WI38 (cell line): Measurements from ENCODE around the gene RASL11B.

Experiments used
- H3K4me3 ChIP-seq: 2 replicates; pipeline ENCODE4 v1.5.1; 2011; ENCODE audit warnings: low read depth, mild to moderate bottlenecking, control low read depth, low read length
- TF ChIP-seq, protein P1 (sequence below): IDR thresholded peaks from 2 replicates; pipeline ENCODE4 v1.5.1; 2012; ENCODE audit warnings: low read depth, mild to moderate bottlenecking, control low read depth, low read length

RASL11B gene

DNA sequence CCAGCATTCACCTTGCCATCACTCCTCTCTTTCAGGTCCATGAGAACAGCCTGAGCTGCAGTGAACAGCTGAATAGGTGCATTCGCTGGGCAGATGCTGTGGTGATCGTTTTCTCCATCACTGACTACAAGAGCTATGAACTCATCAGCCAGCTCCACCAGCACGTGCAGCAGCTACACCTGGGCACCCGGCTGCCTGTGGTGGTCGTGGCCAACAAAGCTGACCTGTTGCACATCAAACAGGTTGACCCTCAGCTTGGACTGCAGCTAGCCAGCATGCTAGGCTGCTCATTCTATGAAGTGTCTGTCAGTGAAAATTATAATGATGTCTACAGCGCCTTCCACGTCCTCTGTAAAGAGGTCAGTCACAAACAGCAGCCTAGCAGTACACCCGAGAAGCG is 3.2 kb downstream of the RASL11B start:
- TF ChIP-seq, protein P1, sequence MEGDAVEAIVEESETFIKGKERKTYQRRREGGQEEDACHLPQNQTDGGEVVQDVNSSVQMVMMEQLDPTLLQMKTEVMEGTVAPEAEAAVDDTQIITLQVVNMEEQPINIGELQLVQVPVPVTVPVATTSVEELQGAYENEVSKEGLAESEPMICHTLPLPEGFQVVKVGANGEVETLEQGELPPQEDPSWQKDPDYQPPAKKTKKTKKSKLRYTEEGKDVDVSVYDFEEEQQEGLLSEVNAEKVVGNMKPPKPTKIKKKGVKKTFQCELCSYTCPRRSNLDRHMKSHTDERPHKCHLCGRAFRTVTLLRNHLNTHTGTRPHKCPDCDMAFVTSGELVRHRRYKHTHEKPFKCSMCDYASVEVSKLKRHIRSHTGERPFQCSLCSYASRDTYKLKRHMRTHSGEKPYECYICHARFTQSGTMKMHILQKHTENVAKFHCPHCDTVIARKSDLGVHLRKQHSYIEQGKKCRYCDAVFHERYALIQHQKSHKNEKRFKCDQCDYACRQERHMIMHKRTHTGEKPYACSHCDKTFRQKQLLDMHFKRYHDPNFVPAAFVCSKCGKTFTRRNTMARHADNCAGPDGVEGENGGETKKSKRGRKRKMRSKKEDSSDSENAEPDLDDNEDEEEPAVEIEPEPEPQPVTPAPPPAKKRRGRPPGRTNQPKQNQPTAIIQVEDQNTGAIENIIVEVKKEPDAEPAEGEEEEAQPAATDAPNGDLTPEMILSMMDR: no peak

GRCh38 chr4:52866734-52867133 is 4.6 kb downstream of the RASL11B start:
- H3K4me3 ChIP-seq: no peak overlapping the region
- TF ChIP-seq, protein P1: no peak

More for the DNA sequence above, 3.2 kb downstream of the RASL11B start:
- no peak overlapping the region for H3K4me3 ChIP-seq

GRCh38 chr4:52867163-52867562 is 5.0 kb downstream of the RASL11B start:
- no peak overlapping the region for H3K4me3 ChIP-seq
- TF ChIP-seq, protein P1: no peak

- TF ChIP-seq, protein P1: no peak
- H3K4me3 ChIP-seq: no peak overlapping the region
These were observed 6.0 kb downstream of the RASL11B start for GRCh38 chr4:52868133-52868532.

DNA sequence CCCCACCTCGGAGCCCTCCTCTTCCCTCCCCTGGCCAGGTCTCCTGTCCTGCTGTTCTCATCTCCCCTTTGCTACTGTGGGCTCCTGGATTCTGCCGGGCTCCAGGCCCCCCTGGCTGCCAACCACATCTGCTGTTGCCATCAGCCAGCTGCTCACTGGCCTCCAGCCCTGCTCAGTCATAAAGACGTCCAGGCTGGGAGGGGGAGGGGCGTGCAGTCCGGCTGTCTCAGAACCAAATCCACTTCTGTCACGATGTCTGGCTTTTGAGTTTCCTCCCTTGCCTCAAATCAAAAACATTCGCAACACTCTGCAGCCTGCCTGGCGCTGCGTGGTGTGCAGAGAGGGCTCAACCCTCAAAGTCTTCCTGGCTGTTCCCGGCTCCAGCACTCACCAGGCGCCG is 7.1 kb downstream of the RASL11B start:
- no peak overlapping the region for H3K4me3 ChIP-seq
- TF ChIP-seq, protein P1: no peak

GRCh38 chr4:52869656-52870055 is 7.5 kb downstream of the RASL11B start:
- H3K4me3 ChIP-seq: no peak overlapping the region
- TF ChIP-seq, protein P1: no peak

DNA sequence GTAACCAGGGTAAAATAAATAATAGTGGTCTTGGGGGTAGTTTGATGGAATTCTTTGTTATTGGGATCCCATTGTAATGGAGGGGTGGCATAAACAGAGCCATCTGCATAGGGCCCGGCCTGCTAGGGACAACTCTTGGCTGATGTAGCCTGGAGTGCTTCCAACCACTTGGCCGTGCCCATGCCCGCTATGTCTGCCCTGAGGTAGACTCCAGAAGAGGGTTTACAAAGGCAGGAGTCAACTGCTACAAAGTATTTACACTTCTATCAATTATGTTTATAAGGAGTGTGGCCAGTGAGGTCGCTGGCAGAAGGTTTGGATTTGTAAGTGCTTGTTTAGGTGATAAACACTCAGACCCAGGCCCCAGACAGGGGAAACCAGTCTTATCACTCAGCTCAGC is 8.1 kb downstream of the RASL11B start:
- H3K4me3 ChIP-seq: no peak overlapping the region
- TF ChIP-seq, protein P1: no peak
